BJ (cell line): Measurements from ENCODE around the gene FOCAD. TPM values are rescaled to one million over a fixed set of nuclear protein-coding genes. Genes with fewer than 3 reads are reported as not detected.

ENCODE experiments used
- CTCF ChIA-PET: fragments of 350-600 bp; formaldehyde crosslinking; extraction: SDS; loops from one replicate; lab custom pipeline; 2021; ENCODE audit warnings: antibody characterized with exemption, inconsistent platforms; lab: Yijun Ruan, JAX
- POLR2A ChIA-PET: fragments of 300-600 bp; sonication (Branson Sonifier 250); formaldehyde crosslinking; extraction: SDS; loops from one replicate; lab custom pipeline; 2021; ENCODE audit warnings: antibody characterized with exemption; lab: Charles Lee
- DNase-seq: peaks from one replicate; pipeline ENCODE4 v3.0.0-alpha.2; 2011; ENCODE audit warnings: low read depth
- H3K27me3 ChIP-seq: 2 replicates; pipeline ENCODE4 v1.6.0; 2011; ENCODE audit warnings: low read length; ENCODE audit not compliant: control insufficient read depth, insufficient read depth
- H3K36me3 ChIP-seq: 2 replicates; pipeline ENCODE4 v1.5.1; 2011; ENCODE audit warnings: low read length; ENCODE audit not compliant: control insufficient read depth, insufficient read depth
- H3K4me3 ChIP-seq: 2 replicates; pipeline ENCODE4 v1.5.1; 2011; ENCODE audit warnings: low read depth, mild to moderate bottlenecking, control low read depth, low read length
- polyA plus RNA-seq: library from polyadenylated mRNA; depleted of rRNA; stranded (reverse); fragments of >200 nt; gene quantifications from 2 replicates; pipeline ENCODE4 v1.2.3, GENCODE V29; 2011
- TF ChIP-seq, protein P1 (sequence below): IDR thresholded peaks from 2 replicates; pipeline ENCODE4 v1.5.1; 2011; ENCODE audit warnings: low read depth, mild to moderate bottlenecking, control low read depth, inconsistent platforms, low read length, moderate library complexity; ENCODE audit not compliant: insufficient read depth

FOCAD gene
- polyA plus RNA-seq, 1 experiment: 32.9 TPM

DNA sequence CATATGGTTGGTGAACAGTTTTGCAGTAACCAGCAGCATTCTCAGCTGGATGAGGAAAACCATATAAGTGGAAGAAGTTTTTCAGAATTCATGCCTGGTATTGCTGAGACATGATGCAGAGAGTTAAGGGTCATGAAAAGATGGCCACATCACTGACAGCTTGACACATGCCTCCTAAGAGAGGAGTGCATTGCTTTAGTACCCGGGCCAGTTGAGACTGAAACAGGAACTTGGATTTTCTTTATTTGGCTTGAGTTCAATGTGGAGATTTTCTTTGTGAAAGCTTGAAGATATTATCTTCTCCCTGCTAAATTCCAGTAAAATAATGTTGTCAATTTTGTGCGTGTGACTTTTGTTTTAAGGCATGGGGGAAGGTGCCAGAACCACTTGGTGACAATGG, 311.6 kb downstream of the FOCAD start:
- TF ChIP-seq, protein P1, sequence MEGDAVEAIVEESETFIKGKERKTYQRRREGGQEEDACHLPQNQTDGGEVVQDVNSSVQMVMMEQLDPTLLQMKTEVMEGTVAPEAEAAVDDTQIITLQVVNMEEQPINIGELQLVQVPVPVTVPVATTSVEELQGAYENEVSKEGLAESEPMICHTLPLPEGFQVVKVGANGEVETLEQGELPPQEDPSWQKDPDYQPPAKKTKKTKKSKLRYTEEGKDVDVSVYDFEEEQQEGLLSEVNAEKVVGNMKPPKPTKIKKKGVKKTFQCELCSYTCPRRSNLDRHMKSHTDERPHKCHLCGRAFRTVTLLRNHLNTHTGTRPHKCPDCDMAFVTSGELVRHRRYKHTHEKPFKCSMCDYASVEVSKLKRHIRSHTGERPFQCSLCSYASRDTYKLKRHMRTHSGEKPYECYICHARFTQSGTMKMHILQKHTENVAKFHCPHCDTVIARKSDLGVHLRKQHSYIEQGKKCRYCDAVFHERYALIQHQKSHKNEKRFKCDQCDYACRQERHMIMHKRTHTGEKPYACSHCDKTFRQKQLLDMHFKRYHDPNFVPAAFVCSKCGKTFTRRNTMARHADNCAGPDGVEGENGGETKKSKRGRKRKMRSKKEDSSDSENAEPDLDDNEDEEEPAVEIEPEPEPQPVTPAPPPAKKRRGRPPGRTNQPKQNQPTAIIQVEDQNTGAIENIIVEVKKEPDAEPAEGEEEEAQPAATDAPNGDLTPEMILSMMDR: no peak
- ChIA-PET POLR2A (no interaction called here), CTCF (no interaction called here)
- no peak for DNase-seq
- no peaks in the 10 kb centered on the region for H3K27me3 ChIP-seq
- H3K4me3 ChIP-seq: no peak overlapping the region
- no peaks in the 10 kb centered on the region for H3K36me3 ChIP-seq

- CTCF ChIA-PET: interaction anchor here (1.5 kb wide), 1 partner anchor 13 kb away, joined by 4 read pairs; no protein-coding TSS in a partner anchor
- POLR2A ChIA-PET: no interaction called here
- no peak overlapping the region for H3K4me3 ChIP-seq
- TF ChIP-seq, protein P1: no peak
- no peaks in the 10 kb centered on the region for H3K36me3 ChIP-seq
- no peaks in the 10 kb centered on the region for H3K27me3 ChIP-seq
- DNase-seq: no peak
Observed at GRCh38 chr9:20996809-20997208, 312.8 kb downstream of the FOCAD start.

- no peak for DNase-seq
- POLR2A ChIA-PET: no interaction called here
- TF ChIP-seq, protein P1: no peak
- Histone ChIP-seq H3K27me3 (no peaks in the 10 kb centered on the region), H3K36me3 (no peaks in the 10 kb centered on the region), H3K4me3 (no peak overlapping the region)
- CTCF ChIA-PET: interaction anchor here (1.5 kb wide), 1 partner anchor 13 kb away, joined by 4 read pairs; no protein-coding TSS in a partner anchor
Observed at GRCh38 chr9:20997503-20998076, 313.5 kb downstream of the FOCAD start.

GRCh38 chr9:21001581-21001980, 317.5 kb downstream of the FOCAD start:
- DNase-seq: no peak
- H3K4me3 ChIP-seq: no peak overlapping the region
- no peaks in the 10 kb centered on the region for H3K27me3 ChIP-seq
- TF ChIP-seq, protein P1: no peak
- no peaks in the 10 kb centered on the region for H3K36me3 ChIP-seq
- POLR2A ChIA-PET: no interaction called here
- CTCF ChIA-PET: no interaction called here

- Histone ChIP-seq H3K4me3 (no peak overlapping the region), H3K36me3 (no peaks in the 10 kb centered on the region), H3K27me3 (no peaks in the 10 kb centered on the region)
- TF ChIP-seq, protein P1: no peak
- CTCF ChIA-PET: no interaction called here
- no peak for DNase-seq
- POLR2A ChIA-PET: no interaction called here
Observed at GRCh38 chr9:21002040-21002439, 318.0 kb downstream of the FOCAD start.
